ENCODE results near the gene SMCHD1. TPM values are rescaled to one million over a fixed set of nuclear protein-coding genes. Genes with fewer than 3 reads are reported as not detected.
A peak's percentile ranks its signal among the peaks of the same experiment; 100 is the strongest.

The SMCHD1 gene
- total RNA-seq (10 to 100 TPM; 89.5 to 93.7 TPM), polyA plus RNA-seq (42.9 TPM)

- ChIA-PET CTCF (interaction anchor here (0.8 to 4.7 kb wide), 14 partner anchors 9 to 108 kb away, joined by 3 to 53 read pairs (median 4); partner anchors contain the start of genes METTL4 and NDC80), POLR2A (interaction anchor here (0.7 to 4.0 kb wide), 19 partner anchors 9 to 593 kb away, joined by 3 to 229 read pairs (median 5); partner anchors contain the start of genes METTL4 and NDC80)
- H3K27ac ChIP-seq (ENCODE audit: low read depth, low read length): peak within 1 kb of the TSS; percentile 98
- H3K4me3 ChIP-seq (ENCODE audit: low read length): peak within 1 kb of the TSS; percentile 85
- H3K4me3 Mint-ChIP-seq: peak within 1 kb of the TSS; percentile 94 to 99 (median 98)
- DNase-seq: peak; percentile 81 to 94 (median 88)
- H3K27ac Mint-ChIP-seq: peak within 1 kb of the TSS; percentile 93 to 99 (median 98)
- H3K4me1 Mint-ChIP-seq: peaks cover 36 to 39% (median 39%) of the 10 kb centered on the region in 3 donors
- H3K9me3 ChIP-seq (ENCODE audit: low read length): no peaks in the 10 kb centered on the region
- H3K9me3 Mint-ChIP-seq: no peaks in the 10 kb centered on the region
- peaks cover 31% of the 10 kb centered on the region for H3K4me1 ChIP-seq (ENCODE audit: insufficient read depth, low read length)
- no peaks in the 10 kb centered on the region for H3K27me3 ChIP-seq (ENCODE audit: insufficient read depth, low read length, poor library complexity, severe bottlenecking)
- H3K27me3 Mint-ChIP-seq: peaks cover 0 to 5% of the 10 kb centered on the region in 2 donors
- H3K36me3 Mint-ChIP-seq: peaks cover 0 to 30% (median 3%) of the 10 kb centered on the region in 3 donors
- H3K36me3 ChIP-seq (ENCODE audit: insufficient read depth, low read length): no peaks in the 10 kb centered on the region
These were observed at the start of gene SMCHD1 for GRCh38 chr18:2655178-2655953. SMCHD1 (plus strand) TSS chr18:2655726; CDS start chr18:2656076, 350 bp downstream.

- CTCF ChIA-PET: interaction anchor here (0.7 to 3.7 kb wide), 8 partner anchors 17 to 82 kb away, joined by 3 to 34 read pairs (median 3); partner anchors contain the start of genes METTL4, NDC80 and SMCHD1
- Mint-ChIP-seq H3K4me3 (peak overlapping the region; percentile 61 to 78 (median 71)), H3K9me3 (no peaks in the 10 kb centered on the region), H3K4me1 (peaks cover 49 to 72% (median 64%) of the 10 kb centered on the region in 3 donors), H3K36me3 (peaks cover 0 to 11% (median 5%) of the 10 kb centered on the region in 3 donors), H3K27ac (peak overlapping the region; percentile 61 to 95 (median 92)), H3K27me3 (no peaks in the 10 kb centered on the region)
- peaks cover 38% of the 10 kb centered on the region for H3K4me1 ChIP-seq (ENCODE audit: insufficient read depth, low read length)
- H3K27me3 ChIP-seq (ENCODE audit: insufficient read depth, low read length, poor library complexity, severe bottlenecking): no peaks in the 10 kb centered on the region
- no peaks in the 10 kb centered on the region for H3K36me3 ChIP-seq (ENCODE audit: insufficient read depth, low read length)
- H3K4me3 ChIP-seq (ENCODE audit: low read length): no peak overlapping the region
- peak overlapping the region; percentile 3 for H3K27ac ChIP-seq (ENCODE audit: low read depth, low read length)
- DNase-seq: peak in 2 of 5 donors; percentile 44 to 46
- POLR2A ChIA-PET: interaction anchor here (1.6 to 3.1 kb wide), 4 partner anchors 30 to 53 kb away, joined by 5 to 60 read pairs (median 25); partner anchors contain the start of genes METTL4, NDC80 and SMCHD1
- H3K9me3 ChIP-seq (ENCODE audit: low read length): no peaks in the 10 kb centered on the region
These were observed 49.2 kb upstream of the SMCHD1 start for GRCh38 chr18:2606335-2606734.

- Mint-ChIP-seq H3K27me3 (no peaks in the 10 kb centered on the region), H3K36me3 (peaks cover 6 to 22% (median 9%) of the 10 kb centered on the region in 3 donors), H3K4me1 (peaks cover 33 to 58% (median 49%) of the 10 kb centered on the region in 3 donors), H3K9me3 (no peaks in the 10 kb centered on the region), H3K4me3 (no peak overlapping the region), H3K27ac (peak overlapping the region in 1 of 8 donors; percentile 3)
- CTCF ChIA-PET: interaction anchor here (2.0 kb wide), 1 partner anchor 47 kb away, joined by 7 read pairs; the partner anchor contains the start of gene SMCHD1
- no peaks in the 10 kb centered on the region for H3K36me3 ChIP-seq (ENCODE audit: insufficient read depth, low read length)
- no peaks in the 10 kb centered on the region for H3K27me3 ChIP-seq (ENCODE audit: insufficient read depth, low read length, poor library complexity, severe bottlenecking)
- POLR2A ChIA-PET: no interaction called here
- H3K4me3 ChIP-seq (ENCODE audit: low read length): no peak overlapping the region
- no peaks in the 10 kb centered on the region for H3K9me3 ChIP-seq (ENCODE audit: low read length)
- H3K4me1 ChIP-seq (ENCODE audit: insufficient read depth, low read length): peaks cover 23% of the 10 kb centered on the region
- DNase-seq: no peak
- H3K27ac ChIP-seq (ENCODE audit: low read depth, low read length): no peak overlapping the region
These were observed 45.9 kb upstream of the SMCHD1 start for GRCh38 chr18:2609604-2610003.

GRCh38 chr18:2610549-2610948, 45.0 kb upstream of the SMCHD1 start:
- H3K27me3 Mint-ChIP-seq: no peaks in the 10 kb centered on the region
- Histone ChIP-seq H3K4me1 (ENCODE audit: insufficient read depth, low read length) (peaks cover 13% of the 10 kb centered on the region), H3K9me3 (ENCODE audit: low read length) (no peaks in the 10 kb centered on the region), H3K27ac (ENCODE audit: low read depth, low read length) (no peak overlapping the region), H3K27me3 (ENCODE audit: insufficient read depth, low read length, poor library complexity, severe bottlenecking) (no peaks in the 10 kb centered on the region), H3K36me3 (ENCODE audit: insufficient read depth, low read length) (no peaks in the 10 kb centered on the region), H3K4me3 (ENCODE audit: low read length) (no peak overlapping the region)
- ChIA-PET CTCF (no interaction called here), POLR2A (no interaction called here)
- peaks cover 24 to 48% (median 40%) of the 10 kb centered on the region in 3 donors for H3K4me1 Mint-ChIP-seq
- no peak overlapping the region for H3K4me3 Mint-ChIP-seq
- peaks cover 14 to 30% (median 15%) of the 10 kb centered on the region in 3 donors for H3K36me3 Mint-ChIP-seq
- DNase-seq: no peak
- H3K9me3 Mint-ChIP-seq: peaks cover 0 to 3% (median 0%) of the 10 kb centered on the region in 5 donors
- H3K27ac Mint-ChIP-seq: peak overlapping the region in 1 of 8 donors; percentile 32

- peaks cover 10 to 32% (median 24%) of the 10 kb centered on the region in 3 donors for H3K4me1 Mint-ChIP-seq
- CTCF ChIA-PET: interaction anchor here (1.0 kb wide), 1 partner anchor 19 kb away, joined by 3 read pairs; no protein-coding TSS in a partner anchor
These were observed 42.5 kb upstream of the SMCHD1 start for GRCh38 chr18:2612996-2613395.

GRCh38 chr18:2617401-2617998, 38.0 kb upstream of the SMCHD1 start:
- POLR2A ChIA-PET: no interaction called here
- no peaks in the 10 kb centered on the region for H3K36me3 ChIP-seq (ENCODE audit: insufficient read depth, low read length)
- H3K27ac Mint-ChIP-seq: peak overlapping the region in 1 of 8 donors; percentile 1

More at GRCh38 chr18:2612996-2613395, 42.5 kb upstream of the SMCHD1 start:
- Mint-ChIP-seq H3K27ac (peak overlapping the region in 2 of 8 donors; percentile 12 to 59), H3K4me3 (no peak overlapping the region), H3K9me3 (peaks cover 0 to 3% (median 0%) of the 10 kb centered on the region in 5 donors), H3K36me3 (peaks cover 14 to 33% (median 21%) of the 10 kb centered on the region in 3 donors), H3K27me3 (no peaks in the 10 kb centered on the region)
- no peak for DNase-seq
- no peaks in the 10 kb centered on the region for H3K9me3 ChIP-seq (ENCODE audit: low read length)
- no peaks in the 10 kb centered on the region for H3K27me3 ChIP-seq (ENCODE audit: insufficient read depth, low read length, poor library complexity, severe bottlenecking)
- no peaks in the 10 kb centered on the region for H3K36me3 ChIP-seq (ENCODE audit: insufficient read depth, low read length)
- no peak overlapping the region for H3K27ac ChIP-seq (ENCODE audit: low read depth, low read length)
- no peak overlapping the region for H3K4me3 ChIP-seq (ENCODE audit: low read length)
- no peaks in the 10 kb centered on the region for H3K4me1 ChIP-seq (ENCODE audit: insufficient read depth, low read length)
- POLR2A ChIA-PET: no interaction called here

GRCh38 chr18:2618009-2618408, 37.5 kb upstream of the SMCHD1 start:
- Histone ChIP-seq H3K9me3 (ENCODE audit: low read length) (no peaks in the 10 kb centered on the region), H3K4me1 (ENCODE audit: insufficient read depth, low read length) (no peaks in the 10 kb centered on the region), H3K27ac (ENCODE audit: low read depth, low read length) (no peak overlapping the region), H3K36me3 (ENCODE audit: insufficient read depth, low read length) (no peaks in the 10 kb centered on the region), H3K4me3 (ENCODE audit: low read length) (no peak overlapping the region), H3K27me3 (ENCODE audit: insufficient read depth, low read length, poor library complexity, severe bottlenecking) (no peaks in the 10 kb centered on the region)
- H3K4me3 Mint-ChIP-seq: no peak overlapping the region
- H3K27me3 Mint-ChIP-seq: no peaks in the 10 kb centered on the region
- peaks cover 0 to under 1% (median 0%) of the 10 kb centered on the region in 3 donors for H3K4me1 Mint-ChIP-seq
- CTCF ChIA-PET: no interaction called here
- peaks cover 0 to 3% (median 0%) of the 10 kb centered on the region in 5 donors for H3K9me3 Mint-ChIP-seq
- DNase-seq: no peak
- POLR2A ChIA-PET: no interaction called here
- no peak overlapping the region for H3K27ac Mint-ChIP-seq
- H3K36me3 Mint-ChIP-seq: peaks cover 10 to 17% (median 12%) of the 10 kb centered on the region in 3 donors

More at GRCh38 chr18:2617401-2617998, 38.0 kb upstream of the SMCHD1 start:
- no peaks in the 10 kb centered on the region for H3K27me3 Mint-ChIP-seq
- peaks cover 0 to 3% (median 0%) of the 10 kb centered on the region in 5 donors for H3K9me3 Mint-ChIP-seq
- Histone ChIP-seq H3K27ac (ENCODE audit: low read depth, low read length) (no peak overlapping the region), H3K9me3 (ENCODE audit: low read length) (no peaks in the 10 kb centered on the region), H3K4me3 (ENCODE audit: low read length) (no peak overlapping the region), H3K27me3 (ENCODE audit: insufficient read depth, low read length, poor library complexity, severe bottlenecking) (no peaks in the 10 kb centered on the region), H3K4me1 (ENCODE audit: insufficient read depth, low read length) (no peaks in the 10 kb centered on the region)
- CTCF ChIA-PET: no interaction called here
- H3K36me3 Mint-ChIP-seq: peaks cover 13 to 17% (median 14%) of the 10 kb centered on the region in 3 donors
- DNase-seq: no peak
- no peak overlapping the region for H3K4me3 Mint-ChIP-seq
- peaks cover 0 to 6% (median 4%) of the 10 kb centered on the region in 3 donors for H3K4me1 Mint-ChIP-seq

All from CD8-positive, alpha-beta memory T cell (primary cell).